Hippocampal formation (tissue), 2 donors: Measurements from ENCODE around the gene FNDC1.

Source experiments
- DNase-seq, 2 donors: peaks; one replicate each; lab custom pipeline; 2025; lab: John Stamatoyannopoulos, UW

Gene FNDC1

GRCh38 chr6:159212028-159212427 is 42.8 kb downstream of the FNDC1 start:
- DNase-seq, result no peak

DNA sequence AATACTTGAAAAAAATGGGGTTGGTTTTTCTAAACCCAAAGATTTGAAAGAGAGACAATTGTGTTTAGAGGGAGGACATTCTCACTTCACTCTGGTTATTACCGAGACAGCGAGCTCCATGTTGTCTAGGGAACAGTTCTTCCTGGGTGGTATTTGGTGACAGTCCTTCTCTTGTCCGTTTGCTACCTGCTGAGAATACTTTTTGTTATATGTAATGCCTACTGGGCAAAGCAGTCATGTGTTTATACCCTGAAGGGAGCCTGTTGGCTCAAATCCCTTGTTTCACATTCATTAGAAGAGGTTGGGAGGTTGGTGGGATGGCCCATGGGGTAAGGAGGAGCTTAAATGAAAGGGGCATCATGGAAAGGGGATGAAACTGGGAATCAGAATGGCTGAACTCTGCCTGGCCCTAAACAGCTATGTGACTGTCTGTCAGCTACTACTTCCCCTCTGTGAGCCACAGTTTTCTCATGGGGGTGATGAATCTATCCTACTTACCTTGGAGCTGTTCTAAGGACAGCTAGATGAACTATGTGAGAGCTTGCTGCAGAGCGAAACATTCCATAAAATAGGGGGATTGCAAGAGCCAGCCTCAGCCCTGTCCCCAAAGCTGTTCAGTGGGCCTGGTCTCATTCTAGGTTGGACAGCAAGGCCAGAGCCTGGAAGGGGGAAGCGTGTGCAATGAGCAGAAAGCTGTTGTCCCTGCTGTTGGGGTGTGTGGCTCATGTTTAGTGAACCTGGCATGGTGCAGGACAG is 43.5 kb downstream of the FNDC1 start:
- DNase-seq, result no peak

GRCh38 chr6:159213405-159213804 is 44.2 kb downstream of the FNDC1 start:
- no peak for DNase-seq

GRCh38 chr6:159214281-159214680 is 45.1 kb downstream of the FNDC1 start:
- DNase-seq, result no peak

DNA sequence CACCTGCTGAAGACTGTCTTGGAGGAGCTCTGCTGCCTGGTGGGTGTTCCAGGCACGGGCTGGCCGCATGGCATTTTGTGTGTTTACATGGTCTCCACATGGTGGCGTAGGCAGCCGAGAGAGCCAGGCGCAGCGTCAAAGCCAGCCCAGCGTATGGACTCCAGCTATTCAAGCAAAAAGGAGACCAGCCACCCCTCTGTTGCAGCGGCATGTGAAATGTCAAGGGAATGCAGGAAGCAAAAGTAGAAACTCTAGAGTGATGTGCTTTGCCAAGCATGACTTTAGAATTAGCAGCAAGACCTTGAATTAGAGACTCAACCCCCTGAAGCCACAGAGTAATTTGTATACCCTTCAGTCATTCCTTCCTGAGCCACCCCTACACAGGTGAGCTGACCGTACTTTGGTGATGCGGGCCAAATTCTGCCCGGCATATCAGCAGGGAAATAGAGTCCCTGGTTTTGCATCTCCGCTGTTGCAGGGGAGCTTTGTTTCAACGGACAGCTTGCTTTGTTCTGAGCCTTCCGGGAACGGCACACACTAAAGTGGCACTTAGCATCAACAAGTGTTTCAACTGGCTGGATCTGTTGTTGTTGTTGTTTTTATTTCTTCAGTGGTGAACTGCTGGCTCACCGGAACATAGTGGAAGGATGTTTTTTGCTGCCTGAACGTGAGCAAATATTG is 48.5 kb downstream of the FNDC1 start:
- no peak for DNase-seq

DNA sequence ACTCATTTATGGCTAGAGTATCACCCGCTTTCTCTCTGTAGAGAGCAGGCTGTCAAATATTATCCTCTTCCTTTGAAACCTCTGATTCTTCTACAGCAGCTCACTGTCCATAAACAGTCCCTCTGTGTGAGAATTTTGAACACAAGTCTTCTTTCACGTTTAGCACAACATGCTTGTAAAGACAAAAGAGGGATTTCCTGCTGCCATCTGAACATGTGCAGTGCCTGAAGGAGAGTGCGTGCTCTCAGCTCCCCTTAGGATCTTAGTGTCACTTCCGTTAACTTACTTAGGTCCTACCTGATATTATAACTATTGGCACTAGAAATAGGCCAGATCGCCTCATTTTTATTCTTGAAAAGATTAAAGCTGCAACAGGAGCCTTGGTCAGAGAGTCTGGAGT is 50.9 kb downstream of the FNDC1 start:
- DNase-seq, result no peak

GRCh38 chr6:159221486-159222170 is 52.4 kb downstream of the FNDC1 start:
- DNase-seq, result no peak

GRCh38 chr6:159224452-159224851 is 55.3 kb downstream of the FNDC1 start:
- no peak for DNase-seq

GRCh38 chr6:159229651-159230051 is 60.5 kb downstream of the FNDC1 start:
- no peak for DNase-seq

- no peak for DNase-seq
Observed at GRCh38 chr6:159232106-159232645, 63.0 kb downstream of the FNDC1 start.

DNA sequence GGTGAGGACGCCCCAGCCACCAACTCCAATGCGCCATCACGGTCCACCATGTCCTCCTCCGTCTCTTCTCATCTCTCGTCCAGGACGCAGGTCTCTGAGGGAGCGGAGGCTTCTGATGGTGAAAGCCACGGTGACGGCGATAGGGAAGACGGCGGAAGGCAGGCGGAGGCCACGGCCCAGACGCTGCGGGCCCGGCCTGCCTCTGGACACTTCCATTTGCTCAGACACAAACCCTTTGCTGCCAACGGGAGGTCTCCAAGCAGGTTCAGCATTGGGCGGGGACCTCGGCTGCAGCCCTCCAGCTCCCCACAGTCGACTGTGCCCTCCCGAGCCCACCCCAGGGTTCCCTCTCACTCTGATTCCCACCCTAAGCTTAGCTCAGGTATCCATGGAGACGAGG is 63.6 kb downstream of the FNDC1 start:
- no peak for DNase-seq

GRCh38 chr6:159233365-159234101 is 64.3 kb downstream of the FNDC1 start:
- no peak for DNase-seq

- no peak for DNase-seq
Observed at GRCh38 chr6:159234102-159234553, 64.9 kb downstream of the FNDC1 start.

DNA sequence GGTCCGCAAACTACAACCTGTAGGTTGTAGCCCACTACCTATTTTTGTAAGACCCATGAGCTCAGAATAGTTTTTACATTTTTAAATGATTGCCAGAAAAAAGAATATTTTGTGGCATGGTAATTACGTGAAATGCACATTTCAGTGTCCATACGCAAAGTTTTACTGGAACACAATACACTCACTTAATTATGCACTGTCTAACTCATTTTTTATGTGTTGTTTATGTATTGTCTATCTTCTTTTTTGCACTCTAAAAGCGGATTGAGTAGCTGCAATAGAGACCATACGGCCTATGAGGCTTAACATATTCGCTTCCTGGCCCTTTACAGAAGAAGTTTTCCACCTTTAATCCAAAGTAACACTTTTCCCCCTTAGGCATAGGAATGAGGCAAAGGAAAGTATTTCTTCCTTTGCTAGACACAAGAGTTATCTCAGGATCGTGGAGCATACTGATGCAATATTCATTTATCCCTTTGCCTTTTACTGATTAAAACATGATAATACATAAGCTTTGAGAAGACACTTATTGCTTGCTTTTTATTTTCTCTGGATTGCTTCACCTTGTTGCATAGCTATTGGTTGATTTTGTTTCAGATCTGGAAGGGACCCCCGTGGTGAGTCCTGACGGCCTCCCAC is 69.8 kb downstream of the FNDC1 start:
- no peak for DNase-seq

GRCh38 chr6:159249128-159249527 is 79.9 kb downstream of the FNDC1 start:
- DNase-seq, result no peak

- no peak for DNase-seq
Observed at GRCh38 chr6:159249752-159250151, 80.6 kb downstream of the FNDC1 start.

DNA sequence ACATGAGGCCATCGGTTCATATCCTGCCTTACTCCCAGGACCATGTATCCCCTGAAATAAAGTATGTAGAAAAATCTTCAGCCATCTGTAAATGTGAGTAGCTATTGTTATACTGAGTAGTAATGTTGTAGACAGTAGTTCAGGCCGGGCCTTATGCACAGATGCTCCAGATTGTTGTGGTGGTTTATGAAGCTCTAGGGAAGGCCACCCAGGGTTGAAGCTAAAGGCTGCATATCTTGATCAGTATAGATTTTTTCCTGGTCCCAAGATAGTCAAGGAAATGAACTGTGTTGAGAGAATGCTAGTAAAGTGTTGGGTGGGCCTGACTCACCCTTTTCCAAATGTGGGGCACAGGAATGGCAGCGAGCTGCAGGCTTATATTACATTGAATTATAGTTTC is 81.4 kb downstream of the FNDC1 start:
- DNase-seq, result no peak

DNA sequence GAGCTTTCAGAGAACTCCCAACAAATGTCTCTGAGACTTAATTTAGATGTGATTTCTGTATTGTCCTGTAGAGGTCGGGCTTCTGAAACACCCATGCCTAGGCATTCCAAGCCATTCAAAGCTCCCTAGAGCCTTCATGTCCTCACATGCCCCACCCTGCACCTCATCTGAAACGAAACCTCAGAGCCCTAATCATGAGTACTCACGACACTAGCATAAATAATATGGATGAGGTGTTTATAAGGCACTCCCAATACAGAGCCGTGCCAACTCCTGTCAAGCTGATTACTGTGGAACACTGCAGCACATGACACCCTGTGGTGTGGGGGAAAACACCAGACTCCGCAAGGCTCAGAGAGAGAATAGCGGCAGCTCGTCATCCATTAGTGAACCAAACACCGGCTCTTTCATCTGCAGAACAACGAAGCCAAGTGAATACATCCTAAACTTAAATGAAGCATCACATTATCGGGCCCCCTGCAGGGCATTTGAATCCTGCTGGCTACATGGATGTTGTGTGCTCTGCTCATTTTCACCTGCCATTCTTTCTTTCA is 83.8 kb downstream of the FNDC1 start:
- peak in 1 of 2 donors; percentile 42 for DNase-seq

DNA sequence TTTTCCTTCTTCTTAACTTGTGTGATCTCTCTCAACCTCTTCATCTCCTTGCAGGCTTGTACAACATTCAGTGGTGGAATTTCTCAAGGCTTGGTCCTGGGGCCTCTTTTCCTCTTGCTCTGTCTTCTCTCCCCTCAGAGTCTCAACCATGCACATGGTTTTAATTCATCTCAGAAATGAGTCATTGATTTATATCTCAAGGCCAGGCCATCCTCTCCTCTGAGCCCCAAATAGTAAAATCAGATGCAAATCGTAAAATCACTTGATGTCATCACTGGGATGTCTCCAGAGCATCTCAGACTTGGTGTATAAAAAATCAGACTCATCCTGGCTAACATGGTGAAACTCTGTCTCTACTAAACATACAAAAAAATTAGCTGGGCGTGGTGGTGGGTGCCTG is 85.0 kb downstream of the FNDC1 start:
- DNase-seq, result no peak

DNA sequence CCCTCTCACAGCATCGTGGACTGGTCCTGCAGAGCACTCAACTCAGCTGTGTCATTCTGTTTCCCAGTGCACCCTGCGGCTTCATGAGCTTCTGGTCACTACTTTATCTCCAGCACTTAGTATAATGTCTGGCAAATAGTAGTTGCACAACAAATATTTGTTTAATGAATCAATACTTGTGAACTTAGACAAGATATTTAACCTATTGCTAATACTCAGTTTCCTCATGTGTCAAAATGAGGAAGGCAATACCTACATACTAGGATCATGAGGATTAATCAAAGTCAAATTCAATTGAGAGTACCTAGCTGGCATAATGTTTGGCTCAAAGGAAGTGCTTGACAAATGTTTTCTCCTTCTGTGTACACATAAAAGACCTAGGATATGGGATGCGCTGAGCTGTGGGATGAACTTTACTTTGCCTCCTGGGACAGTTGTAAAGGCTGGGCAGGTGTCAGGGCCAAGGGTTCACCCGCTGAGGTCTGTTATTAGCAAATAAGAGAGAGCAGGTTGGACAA is 86.3 kb downstream of the FNDC1 start:
- no peak for DNase-seq

- DNase-seq, result no peak
Observed at GRCh38 chr6:159256128-159256527, 86.9 kb downstream of the FNDC1 start.
